Posterior cingulate gyrus (tissue), 11 donors: ENCODE results near the gene ADAT2.

ENCODE experiments used
- DNase-seq, 10 donors: peaks; one replicate each; pipeline versions ENCODE4 v3.0.0 to v3.0.0-alpha.2; 2020 to 2021; ENCODE audit warnings: mixed read lengths in 3 of 10
- intact Hi-C: fragments of 100-400 bp; cut with DNase I; formaldehyde crosslinking; loops from one replicate; pipeline ENCODE4 v1.15.1; 2023

The ADAT2 gene

GRCh38 chr6:143399775-143400174 is 50.7 kb downstream of the ADAT2 start:
- DNase-seq, result no peak
- intact Hi-C loops, result no loop called here

GRCh38 chr6:143399176-143399575 is 51.3 kb downstream of the ADAT2 start:
- DNase-seq, result no peak
- intact Hi-C loops, result no loop called here

GRCh38 chr6:143397227-143398222 is 53.0 kb downstream of the ADAT2 start:
- intact Hi-C loops, result no loop called here

GRCh38 chr6:143396497-143397226 is 53.8 kb downstream of the ADAT2 start:
- peak in 6 of 10 donors; percentile 43 to 88 (median 71) for DNase-seq
- intact Hi-C loops, result no loop called here

More at GRCh38 chr6:143397227-143398222, 53.0 kb downstream of the ADAT2 start:
- DNase-seq, result no peak

GRCh38 chr6:143395699-143396098 is 54.8 kb downstream of the ADAT2 start:
- no peak for DNase-seq
- intact Hi-C loops, result no loop called here

GRCh38 chr6:143394389-143394788 is 56.1 kb downstream of the ADAT2 start:
- no peak for DNase-seq
- intact Hi-C loops, result no loop called here

- intact Hi-C loops, result no loop called here
- no peak for DNase-seq
Observed at GRCh38 chr6:143390278-143390677, 60.2 kb downstream of the ADAT2 start.

GRCh38 chr6:143385636-143386035 is 64.9 kb downstream of the ADAT2 start:
- DNase-seq, result no peak
- intact Hi-C loops, result no loop called here

- intact Hi-C loops, result no loop called here
- DNase-seq, result no peak
Observed at GRCh38 chr6:143376861-143377260, 73.6 kb downstream of the ADAT2 start.

GRCh38 chr6:143376375-143376774 is 74.1 kb downstream of the ADAT2 start:
- intact Hi-C loops, result no loop called here
- DNase-seq, result no peak

- DNase-seq, result no peak
- intact Hi-C loops, result no loop called here
Observed at GRCh38 chr6:143375022-143375585, 75.4 kb downstream of the ADAT2 start.

- intact Hi-C loops, result no loop called here
- no peak for DNase-seq
Observed at GRCh38 chr6:143374014-143374413, 76.5 kb downstream of the ADAT2 start.
